HepG2 (cell line): ENCODE results near the gene SLC16A3. TPM values are rescaled to one million over a fixed set of nuclear protein-coding genes. Genes with fewer than 3 reads are reported as not detected.

Experiments
- CREBL2 ChIP-seq: sonication (generic); formaldehyde crosslinking; IDR thresholded peaks from 2 replicates; pipeline ENCODE4 v1.8.1; 2023; ENCODE audit warnings: missing genetic modification reagents, mild to moderate bottlenecking, borderline replicate concordance
- CSRNP1 ChIP-seq: sonication (generic); formaldehyde crosslinking; IDR thresholded peaks from 2 replicates; pipeline ENCODE4 v1.8.1; 2023; ENCODE audit warnings: mild to moderate bottlenecking, missing genetic modification reagents
- DPF2 ChIP-seq: sonication (generic); formaldehyde crosslinking; IDR thresholded peaks from 2 replicates; pipeline ENCODE4 v1.4.0; 2020; ENCODE audit warnings: mild to moderate bottlenecking, low read depth, missing genetic modification reagents, borderline replicate concordance
- ETS1 ChIP-seq: sonication (generic); formaldehyde crosslinking; IDR thresholded peaks from 2 replicates; pipeline ENCODE4 v1.4.0; 2020; ENCODE audit warnings: missing genetic modification reagents
- FOXO4 ChIP-seq: sonication (generic); formaldehyde crosslinking; conservative IDR thresholded peaks from 2 replicates; pipeline ENCODE4 v1.8.1; 2023; ENCODE audit warnings: missing genetic modification reagents
- KLF15 ChIP-seq: sonication (generic); formaldehyde crosslinking; IDR thresholded peaks from 2 replicates; pipeline ENCODE4 v1.8.1; 2023; ENCODE audit warnings: borderline replicate concordance, mild to moderate bottlenecking, inconsistent platforms, missing genetic modification reagents, mixed read lengths
- KMT2B ChIP-seq: IDR thresholded peaks from 2 replicates; pipeline ENCODE4 v1.6.1; 2016; ENCODE audit warnings: missing genetic modification reagents, missing compliant biosample characterization
- MAFK ChIP-seq, 2 experiments: IDR thresholded peaks in 1 of 2; conservative IDR thresholded peaks in 1 of 2; 2 replicates each; pipeline ENCODE4 v1.6.1; 2011; ENCODE audit warnings: improper control_type of control experiment in 2 of 2, low read length in 2 of 2
- SALL2 ChIP-seq: sonication (generic); formaldehyde crosslinking; IDR thresholded peaks from 2 replicates; pipeline ENCODE4 v1.8.1; 2023; ENCODE audit warnings: mild to moderate bottlenecking, missing genetic modification reagents, inconsistent platforms
- SATB2 ChIP-seq: sonication (generic); formaldehyde crosslinking; IDR thresholded peaks from 2 replicates; pipeline ENCODE4 v1.5.0; 2020; ENCODE audit warnings: missing genetic modification reagents
- SCMH1 ChIP-seq: sonication (generic); formaldehyde crosslinking; IDR thresholded peaks from 2 replicates; pipeline ENCODE4 v1.9.0; 2021; ENCODE audit warnings: missing genetic modification reagents, mild to moderate bottlenecking, borderline replicate concordance
- SMARCC2 ChIP-seq: fragments of 450-650 bp; IDR thresholded peaks from 2 replicates; pipeline ENCODE4 v1.6.1; 2017; ENCODE audit warnings: antibody characterized with exemption, mild to moderate bottlenecking
- SP2 ChIP-seq: sonication (generic); formaldehyde crosslinking; IDR thresholded peaks from 2 replicates; pipeline ENCODE4 v1.5.1; 2020; ENCODE audit warnings: mild to moderate bottlenecking, missing genetic modification reagents
- STAT5B ChIP-seq: sonication (generic); formaldehyde crosslinking; IDR thresholded peaks from 2 replicates; pipeline ENCODE4 v1.4.0; 2020; ENCODE audit warnings: missing genetic modification reagents
- SUZ12 ChIP-seq: fragments of 150-350 bp; IDR thresholded peaks from 2 replicates; pipeline ENCODE4 v1.6.1; 2014; ENCODE audit warnings: low read depth, low read length
- TBL1XR1 ChIP-seq: fragments of 150-350 bp; IDR thresholded peaks from 2 replicates; pipeline ENCODE4 v1.6.1; 2014; ENCODE audit warnings: borderline replicate concordance, low read length; ENCODE audit not compliant: partially characterized antibody
- TBP ChIP-seq: sonication (generic); formaldehyde crosslinking; IDR thresholded peaks from 2 replicates; pipeline ENCODE4 v1.5.0; 2020; ENCODE audit warnings: missing genetic modification reagents
- TEAD3 ChIP-seq: optimal IDR thresholded peaks from 2 replicates; pipeline ENCODE3; 2016; ENCODE audit warnings: borderline replicate concordance
- ZBTB43 ChIP-seq: sonication (generic); formaldehyde crosslinking; conservative IDR thresholded peaks from 2 replicates; pipeline ENCODE4 v1.4.0; 2020; ENCODE audit warnings: missing genetic modification reagents
- ZMYM4 ChIP-seq: sonication (generic); formaldehyde crosslinking; IDR thresholded peaks from 2 replicates; pipeline ENCODE4 v1.8.1; 2023; ENCODE audit warnings: mild to moderate bottlenecking, missing genetic modification reagents
- ZNF382 ChIP-seq: sonication (generic); formaldehyde crosslinking; IDR thresholded peaks from 2 replicates; pipeline ENCODE4 v1.5.0; 2020; ENCODE audit warnings: missing genetic modification reagents, mild to moderate bottlenecking, borderline replicate concordance
- ZNF446 ChIP-seq: sonication (generic); formaldehyde crosslinking; IDR thresholded peaks from 2 replicates; pipeline ENCODE4 v1.5.0; 2020; ENCODE audit warnings: mild to moderate bottlenecking, missing genetic modification reagents
- ZNF572 ChIP-seq: sonication (generic); formaldehyde crosslinking; IDR thresholded peaks from 2 replicates; pipeline ENCODE4 v1.5.1; 2020; ENCODE audit warnings: mild to moderate bottlenecking, missing genetic modification reagents
- ZZZ3 ChIP-seq: sonication (generic); formaldehyde crosslinking; IDR thresholded peaks from 2 replicates; pipeline ENCODE4 v1.4.0; 2020; ENCODE audit warnings: missing genetic modification reagents, mild to moderate bottlenecking, borderline replicate concordance
- polyA plus RNA-seq, 8 experiments: library from polyadenylated mRNA; depleted of rRNA in 3 of 8; stranded (reverse) in 7 of 8; unstranded in 1 of 8; fragments of >200 nt; fragmentation: Illumina TruSeq in 4 of 8; extraction: Trizol in 4 of 8; gene quantifications; 2 replicates each; pipeline versions ENCODE4 v1.2.1 to v1.2.3, GENCODE V29; 2011 to 2016; ENCODE audit warnings: low read depth in 4 of 8, missing spikeins in 1 of 8, mixed read lengths in 1 of 8; ENCODE audit not compliant: insufficient read depth in 1 of 8
- total RNA-seq, 5 experiments: library from RNA; depleted of rRNA; stranded (reverse); fragments of >200 nt; fragmentation: Illumina TruSeq; extraction: Trizol; gene quantifications; 2 replicates each; pipeline ENCODE4 v1.2.3, GENCODE V29; 2016; ENCODE audit warnings: low read depth in 1 of 5

Gene SLC16A3
- total and polyA plus RNA-seq, 2 of the 13 experiments (the other 11 are each of a cell fraction or from before 2014, with no cell fraction given), result 242 to 349 TPM

- TF ChIP-seq CSRNP1 (CRISPR knock-in tag) (peak; percentile 97), SUZ12 (no peak), ZMYM4 (peak; percentile 74; the same call in 1 of the 2 replicates), FOXO4 (CRISPR knock-in tag) (no peak), ZNF382 (CRISPR knock-in tag) (no peak), TBL1XR1 (peak; percentile 92), SATB2 (CRISPR knock-in tag) (0 out of 2 replicates have a peak, but pooled peaks have one; percentile 23), ZNF446 (CRISPR knock-in tag) (no peak), SCMH1 (CRISPR knock-in tag) (no peak), TEAD3 (CRISPR knock-in tag) (peak; percentile 90), MAFK (conservative IDR thresholded peaks at IDR 0.05 in 1 of 2, IDR thresholded peaks at IDR 0.05 in 1 of 2; ENCODE audit: low read length in 2 of 2) (0 out of 4 replicates have a peak, but pooled peaks of 1 of the 2 experiments have one; percentile 6), ZZZ3 (no peak), DPF2 (CRISPR knock-in tag) (peak; percentile 92), ETS1 (CRISPR knock-in tag) (no peak), TBP (CRISPR knock-in tag) (0 out of 2 replicates have a peak, but pooled peaks have one; percentile 64), SALL2 (peak; percentile 96), ZBTB43 (CRISPR knock-in tag) (peak; percentile 96), KLF15 (CRISPR knock-in tag) (0 out of 2 replicates have a peak, but pooled peaks have one; percentile 40), STAT5B (no peak), SP2 (CRISPR knock-in tag) (no peak), SMARCC2 (no peak; the same call in 1 of the 2 replicates), CREBL2 (no peak), ZNF572 (CRISPR knock-in tag) (peak; percentile 50; the same call in 1 of the 2 replicates), KMT2B (CRISPR knock-in tag) (no peak)
Measured at GRCh38 chr17:82267575-82268379, 38.9 kb downstream of the SLC16A3 start (continued).
